ENCODE data around the gene OXNAD1. TPM values are rescaled to one million over a fixed set of nuclear protein-coding genes. Genes with fewer than 3 reads are reported as not detected.

OXNAD1 gene
- total RNA-seq, 1 experiment from 2014 or later: 23.7 TPM

DNA sequence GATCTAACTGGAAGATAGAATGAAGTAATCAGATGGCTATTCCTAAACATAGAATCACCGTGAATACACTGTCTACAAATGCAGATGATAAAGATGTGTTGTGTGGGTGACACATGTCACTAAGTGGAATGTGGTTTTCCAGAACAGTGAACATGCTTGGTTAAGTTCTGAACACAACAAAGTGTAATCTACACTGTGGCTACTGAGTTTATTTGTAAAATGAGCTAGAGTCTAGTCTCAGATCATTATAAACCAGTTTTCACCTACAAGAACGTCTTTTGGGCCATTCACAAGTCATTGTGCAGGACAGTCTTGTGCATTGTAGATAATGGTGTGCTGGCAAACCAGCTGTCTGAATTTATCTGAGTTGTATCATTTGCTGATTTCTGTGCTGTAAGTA, 35.3 kb downstream of the OXNAD1 start:
- no peaks in the 10 kb centered on the region for H3K27me3 Mint-ChIP-seq (ENCODE audit: low read depth)

More for the DNA sequence above, 35.3 kb downstream of the OXNAD1 start:
- H3K23me2 ChIP-seq (ENCODE audit: insufficient read length, low read depth, low read length, poor library complexity, severe bottlenecking): no peaks in the 10 kb centered on the region
- no peak overlapping the region for H3K4ac ChIP-seq (ENCODE audit: low read depth, low read length)
- H4K5ac ChIP-seq (ENCODE audit: insufficient read length, low read depth, low read length): no peak overlapping the region
- Mint-ChIP-seq H3K36me3 (ENCODE audit: insufficient read depth in 1 of 3, low read depth in 3 of 3) (peaks cover 37 to 46% (median 43%) of the 10 kb centered on the region in 3 experiments), H3K4me1 (peaks cover 36 to 38% of the 10 kb centered on the region in 2 experiments), H3K27ac (no peak overlapping the region), H3K9me3 (peaks cover 0 to 6% of the 10 kb centered on the region in 2 experiments; a peak in 4 of 5 replicates), H3K4me3 (no peak overlapping the region)
- H2BK15ac ChIP-seq (ENCODE audit: low read depth, low read length): no peak overlapping the region
- H3K56ac ChIP-seq (ENCODE audit: insufficient read length, low read depth, low read length): no peak overlapping the region
- TF ChIP-seq, protein P1, sequence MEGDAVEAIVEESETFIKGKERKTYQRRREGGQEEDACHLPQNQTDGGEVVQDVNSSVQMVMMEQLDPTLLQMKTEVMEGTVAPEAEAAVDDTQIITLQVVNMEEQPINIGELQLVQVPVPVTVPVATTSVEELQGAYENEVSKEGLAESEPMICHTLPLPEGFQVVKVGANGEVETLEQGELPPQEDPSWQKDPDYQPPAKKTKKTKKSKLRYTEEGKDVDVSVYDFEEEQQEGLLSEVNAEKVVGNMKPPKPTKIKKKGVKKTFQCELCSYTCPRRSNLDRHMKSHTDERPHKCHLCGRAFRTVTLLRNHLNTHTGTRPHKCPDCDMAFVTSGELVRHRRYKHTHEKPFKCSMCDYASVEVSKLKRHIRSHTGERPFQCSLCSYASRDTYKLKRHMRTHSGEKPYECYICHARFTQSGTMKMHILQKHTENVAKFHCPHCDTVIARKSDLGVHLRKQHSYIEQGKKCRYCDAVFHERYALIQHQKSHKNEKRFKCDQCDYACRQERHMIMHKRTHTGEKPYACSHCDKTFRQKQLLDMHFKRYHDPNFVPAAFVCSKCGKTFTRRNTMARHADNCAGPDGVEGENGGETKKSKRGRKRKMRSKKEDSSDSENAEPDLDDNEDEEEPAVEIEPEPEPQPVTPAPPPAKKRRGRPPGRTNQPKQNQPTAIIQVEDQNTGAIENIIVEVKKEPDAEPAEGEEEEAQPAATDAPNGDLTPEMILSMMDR (conservative IDR thresholded peaks at IDR 0.05): no peak
- H3K4me2 ChIP-seq (ENCODE audit: insufficient read depth, insufficient read length, low read length): no peak overlapping the region
- no peak for DNase-seq
- no peaks in the 10 kb centered on the region for H3K9me3 ChIP-seq (ENCODE audit: control insufficient read depth, low read depth, low read length)
- H4K20me1 ChIP-seq (ENCODE audit: control insufficient read depth, insufficient read depth, insufficient read length): no peaks in the 10 kb centered on the region
- H2BK12ac ChIP-seq (ENCODE audit: insufficient read length, low read depth, low read length): no peak overlapping the region
- no CpG with 5 or more reads among the region's 2 CpGs for WGBS (ENCODE audit: extremely low coverage, insufficient read length, low lambda C conversion rate)
- no peak overlapping the region for H4K8ac ChIP-seq (replicated peaks; ENCODE audit: insufficient read length, low read depth, low read length)
- no peak overlapping the region for H3K18ac ChIP-seq (ENCODE audit: insufficient read length, low read depth, low read length)
- no peak overlapping the region for H3K14ac ChIP-seq (ENCODE audit: insufficient read depth, low read length)
- no peak overlapping the region for H3K23ac ChIP-seq (ENCODE audit: insufficient read length, low read depth, low read length)
- no peak overlapping the region for H2BK20ac ChIP-seq (ENCODE audit: low read depth, low read length, poor library complexity, severe bottlenecking)
- H3K79me2 ChIP-seq (ENCODE audit: insufficient read depth, low read length): no peaks in the 10 kb centered on the region
- H4K91ac ChIP-seq (ENCODE audit: insufficient read length, low read depth, low read length): no peak overlapping the region
- H2AFZ ChIP-seq (ENCODE audit: low read length): no peak overlapping the region
- no peaks in the 10 kb centered on the region for H3K27me3 ChIP-seq (ENCODE audit: insufficient read depth, low read length)
- H2BK5ac ChIP-seq (ENCODE audit: insufficient read length, low read length): no peak overlapping the region
- H3K79me1 ChIP-seq (ENCODE audit: insufficient read depth, low read depth, low read length, poor library complexity, severe bottlenecking): no peaks in the 10 kb centered on the region
- H3K27ac ChIP-seq (ENCODE audit: insufficient read length, low read depth, low read length): no peak overlapping the region
- H3K9ac ChIP-seq (ENCODE audit: extremely low read depth, insufficient read length, low read length): no peak overlapping the region
- no peak overlapping the region for H2BK120ac ChIP-seq (ENCODE audit: low read depth, low read length, poor library complexity, severe bottlenecking)
- H3K4me1 ChIP-seq (ENCODE audit: insufficient read depth, low read length): peaks cover 20% of the 10 kb centered on the region; the same call in 1 of the 2 replicates
- no peak overlapping the region for H3T11ph ChIP-seq (ENCODE audit: low read length)
- no peak overlapping the region for H2AK5ac ChIP-seq (ENCODE audit: insufficient read length, low read length)
